Activated B cell treated with CpG ODN at 0.5 μM for 24 hours (primary cell): ENCODE data around the gene CRAT. TPM values are rescaled to one million over a fixed set of nuclear protein-coding genes. Genes with fewer than 3 reads are reported as not detected.

Source experiments
- ATAC-seq: fragments of 200-7000 bp; cut with Tn5 transposase; one replicate; pipeline ENCODE4 v1.10.0; 2021; ENCODE audit warnings: low read depth, mild to moderate bottlenecking, moderate library complexity
- CTCF ChIA-PET: fragments of 350-600 bp; sonication (Branson Sonifier 250); formaldehyde crosslinking; loops from one replicate; lab custom pipeline; 2021; ENCODE audit warnings: antibody characterized with exemption; lab: Charles Lee
- POLR2A ChIA-PET: fragments of 350-600 bp; sonication (Branson Sonifier 250); formaldehyde crosslinking; loops from one replicate; lab custom pipeline; 2021; ENCODE audit warnings: antibody characterized with exemption; lab: Charles Lee
- DNase-seq: peaks from one replicate; pipeline ENCODE4 v3.0.0; 2022
- H3K27ac Mint-ChIP-seq: one replicate; pipeline ENCODE4 v1.8.0; 2020; ENCODE audit warnings: mixed read lengths
- H3K27me3 Mint-ChIP-seq: one replicate; pipeline ENCODE4 v1.8.0; 2021; ENCODE audit warnings: mixed read lengths
- H3K36me3 Mint-ChIP-seq: one replicate; pipeline ENCODE4 v1.8.0; 2021; ENCODE audit warnings: low read depth, mixed read lengths
- H3K4me1 Mint-ChIP-seq: one replicate; pipeline ENCODE4 v1.8.0; 2021; ENCODE audit warnings: mixed read lengths
- H3K4me3 Mint-ChIP-seq: one replicate; pipeline ENCODE4 v1.8.0; 2020; ENCODE audit warnings: mild to moderate bottlenecking, mixed read lengths
- H3K9me3 Mint-ChIP-seq: one replicate; pipeline ENCODE4 v1.8.0; 2020; ENCODE audit warnings: mixed read lengths
- intact Hi-C: fragments of 100-400 bp; cut with micrococcal nuclease; formaldehyde crosslinking; loops from one replicate; pipeline ENCODE4 v1.15.1; 2024
- total RNA-seq: library from RNA; stranded (reverse); gene quantifications from 2 replicates; pipeline ENCODE4 v1.2.3, GENCODE V29; 2022
- TF ChIP-seq, protein P1 (sequence below): fragments of 200-600 bp; IDR thresholded peaks from one replicate; pipeline ENCODE4 v1.8.0; 2022; ENCODE audit warnings: antibody characterized with exemption, mild to moderate bottlenecking

Gene CRAT
- total RNA-seq, 1 donor from 2014 or later, result 8.2 TPM

DNA sequence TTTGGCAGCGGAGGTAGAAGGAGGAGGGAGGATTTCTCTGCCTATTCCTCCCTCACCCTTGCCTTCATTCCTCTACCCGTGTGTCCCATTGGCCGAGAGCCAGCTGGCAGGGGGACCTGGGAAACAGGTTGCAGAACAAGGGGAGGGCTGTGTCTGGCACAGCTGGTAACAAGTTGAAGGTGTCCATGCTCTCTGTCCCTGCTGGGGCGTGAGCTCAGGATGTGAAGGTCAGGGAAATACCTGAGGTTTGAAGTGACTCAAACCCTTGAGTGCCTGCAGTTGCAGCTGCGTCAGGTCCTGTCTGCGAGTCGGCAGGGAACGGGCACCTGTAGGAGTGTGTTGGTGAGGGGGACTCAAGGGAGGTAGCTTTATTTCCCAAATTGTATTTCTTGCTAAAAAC lies 58.0 kb downstream of the CRAT start:
- Mint-ChIP-seq H3K27me3 (no peaks in the 10 kb centered on the region), H3K4me1 (no peaks in the 10 kb centered on the region), H3K36me3 (peaks cover 53% of the 10 kb centered on the region), H3K9me3 (no peaks in the 10 kb centered on the region), H3K27ac (no peak overlapping the region), H3K4me3 (no peak overlapping the region)
- intact Hi-C loops, result no loop called here
- POLR2A ChIA-PET, result interaction anchor here (0.9 kb wide), 1 partner anchor 20 kb away, joined by 3 read pairs; no protein-coding TSS in a partner anchor
- ATAC-seq (no peak), DNase-seq (no peak)
- CTCF ChIA-PET, result no interaction called here
- TF ChIP-seq, protein P1, sequence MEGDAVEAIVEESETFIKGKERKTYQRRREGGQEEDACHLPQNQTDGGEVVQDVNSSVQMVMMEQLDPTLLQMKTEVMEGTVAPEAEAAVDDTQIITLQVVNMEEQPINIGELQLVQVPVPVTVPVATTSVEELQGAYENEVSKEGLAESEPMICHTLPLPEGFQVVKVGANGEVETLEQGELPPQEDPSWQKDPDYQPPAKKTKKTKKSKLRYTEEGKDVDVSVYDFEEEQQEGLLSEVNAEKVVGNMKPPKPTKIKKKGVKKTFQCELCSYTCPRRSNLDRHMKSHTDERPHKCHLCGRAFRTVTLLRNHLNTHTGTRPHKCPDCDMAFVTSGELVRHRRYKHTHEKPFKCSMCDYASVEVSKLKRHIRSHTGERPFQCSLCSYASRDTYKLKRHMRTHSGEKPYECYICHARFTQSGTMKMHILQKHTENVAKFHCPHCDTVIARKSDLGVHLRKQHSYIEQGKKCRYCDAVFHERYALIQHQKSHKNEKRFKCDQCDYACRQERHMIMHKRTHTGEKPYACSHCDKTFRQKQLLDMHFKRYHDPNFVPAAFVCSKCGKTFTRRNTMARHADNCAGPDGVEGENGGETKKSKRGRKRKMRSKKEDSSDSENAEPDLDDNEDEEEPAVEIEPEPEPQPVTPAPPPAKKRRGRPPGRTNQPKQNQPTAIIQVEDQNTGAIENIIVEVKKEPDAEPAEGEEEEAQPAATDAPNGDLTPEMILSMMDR, result no peak

Other genes with a start within 250 kb of the CRAT start
- 2.0 and 4.3 TPM in 2 replicates for gene KYAT1, start 228.8 kb downstream of the CRAT start, total RNA-seq
- 9.0 and 10.4 TPM in 2 replicates for gene LRRC8A, start 228.7 kb downstream of the CRAT start, total RNA-seq
- 0.86 and 1.0 TPM in 2 replicates for gene PHYHD1, start 189.8 kb downstream of the CRAT start, total RNA-seq
- 9.0 and 10.3 TPM in 2 replicates for gene DOLK, start 163.2 kb downstream of the CRAT start, total RNA-seq
- gene NUP188, start 163.1 kb downstream of the CRAT start, total RNA-seq, result 76.9 and 103 TPM in 2 replicates
- 60.4 and 62.9 TPM in 2 replicates for gene SH3GLB2, start 82.5 kb downstream of the CRAT start, total RNA-seq
- 42.1 and 50.0 TPM in 2 replicates for gene MIGA2, start 74.2 kb downstream of the CRAT start, total RNA-seq
- gene DOLPP1, start 29.7 kb downstream of the CRAT start, total RNA-seq, result 10.9 and 11.3 TPM in 2 replicates
- gene PTPA, start 622 bp upstream of the CRAT start, total RNA-seq, result 65.5 and 67.2 TPM in 2 replicates
- gene IER5L, start 67.5 kb upstream of the CRAT start, total RNA-seq, result 1.9 and 2.1 TPM in 2 replicates